ENCODE measurements around the gene KIF17.

The KIF17 gene

GRCh38 chr1:20644416-20644815, 73.4 kb downstream of the KIF17 start:
- Histone ChIP-seq H3K27me3 (ENCODE audit: control insufficient read depth in 2 of 2, insufficient read depth in 2 of 2, low read length in 2 of 2) (no peaks in the 10 kb centered on the region), H3K4me3 (ENCODE audit: low read length in 2 of 2) (no peak overlapping the region), H3K4me1 (ENCODE audit: control insufficient read depth in 2 of 2, insufficient read depth in 2 of 2, low read length in 2 of 2) (no peaks in the 10 kb centered on the region), H3K27ac (ENCODE audit: low read depth in 2 of 2, low read length in 2 of 2) (no peak overlapping the region), H3K9ac (ENCODE audit: low read depth in 1 of 2, low read length in 2 of 2) (no peak overlapping the region), H3K9me3 (ENCODE audit: control insufficient read depth in 2 of 2, low read length in 2 of 2) (no peaks in the 10 kb centered on the region), H3K36me3 (ENCODE audit: control insufficient read depth in 2 of 2, insufficient read depth in 2 of 2, low read length in 2 of 2) (peaks cover 49 to 68% of the 10 kb centered on the region in 2 donors)

- no peaks in the 10 kb centered on the region for H3K9me3 ChIP-seq (ENCODE audit: control insufficient read depth in 2 of 2, low read length in 2 of 2)
- H3K27me3 ChIP-seq (ENCODE audit: control insufficient read depth in 2 of 2, insufficient read depth in 2 of 2, low read length in 2 of 2), result no peaks in the 10 kb centered on the region
- H3K9ac ChIP-seq (ENCODE audit: low read depth in 1 of 2, low read length in 2 of 2), result no peak overlapping the region
- no peaks in the 10 kb centered on the region for H3K4me1 ChIP-seq (ENCODE audit: control insufficient read depth in 2 of 2, insufficient read depth in 2 of 2, low read length in 2 of 2)
- H3K4me3 ChIP-seq (ENCODE audit: low read length in 2 of 2), result no peak overlapping the region
- H3K27ac ChIP-seq (ENCODE audit: low read depth in 2 of 2, low read length in 2 of 2), result no peak overlapping the region
- peaks cover 45 to 67% of the 10 kb centered on the region in 2 donors for H3K36me3 ChIP-seq (ENCODE audit: control insufficient read depth in 2 of 2, insufficient read depth in 2 of 2, low read length in 2 of 2)
These were observed 74.7 kb downstream of the KIF17 start for GRCh38 chr1:20643080-20643479.

- no peak overlapping the region for H3K27ac ChIP-seq (ENCODE audit: low read depth in 2 of 2, low read length in 2 of 2)
- no peak overlapping the region for H3K4me3 ChIP-seq (ENCODE audit: low read length in 2 of 2)
- H3K9me3 ChIP-seq (ENCODE audit: control insufficient read depth in 2 of 2, low read length in 2 of 2), result no peaks in the 10 kb centered on the region
- peaks cover 46 to 72% of the 10 kb centered on the region in 2 donors for H3K36me3 ChIP-seq (ENCODE audit: control insufficient read depth in 2 of 2, insufficient read depth in 2 of 2, low read length in 2 of 2)
- no peaks in the 10 kb centered on the region for H3K4me1 ChIP-seq (ENCODE audit: control insufficient read depth in 2 of 2, insufficient read depth in 2 of 2, low read length in 2 of 2)
- H3K27me3 ChIP-seq (ENCODE audit: control insufficient read depth in 2 of 2, insufficient read depth in 2 of 2, low read length in 2 of 2), result no peaks in the 10 kb centered on the region
- no peak overlapping the region for H3K9ac ChIP-seq (ENCODE audit: low read depth in 1 of 2, low read length in 2 of 2)
These were observed 75.8 kb downstream of the KIF17 start for GRCh38 chr1:20641975-20642374.

GRCh38 chr1:20640183-20640597, 77.6 kb downstream of the KIF17 start:
- H3K9me3 ChIP-seq (ENCODE audit: control insufficient read depth in 2 of 2, low read length in 2 of 2), result no peaks in the 10 kb centered on the region
- no peak overlapping the region for H3K9ac ChIP-seq (ENCODE audit: low read depth in 1 of 2, low read length in 2 of 2)
- H3K4me3 ChIP-seq (ENCODE audit: low read length in 2 of 2), result no peak overlapping the region
- H3K27ac ChIP-seq (ENCODE audit: low read depth in 2 of 2, low read length in 2 of 2), result no peak overlapping the region
- no peaks in the 10 kb centered on the region for H3K27me3 ChIP-seq (ENCODE audit: control insufficient read depth in 2 of 2, insufficient read depth in 2 of 2, low read length in 2 of 2)
- H3K36me3 ChIP-seq (ENCODE audit: control insufficient read depth in 2 of 2, insufficient read depth in 2 of 2, low read length in 2 of 2), result peaks cover 45 to 66% of the 10 kb centered on the region in 2 donors
- H3K4me1 ChIP-seq (ENCODE audit: control insufficient read depth in 2 of 2, insufficient read depth in 2 of 2, low read length in 2 of 2), result no peaks in the 10 kb centered on the region

GRCh38 chr1:20636785-20637347, 80.9 kb downstream of the KIF17 start:
- Histone ChIP-seq H3K4me3 (ENCODE audit: low read length in 2 of 2) (no peak overlapping the region), H3K27me3 (ENCODE audit: control insufficient read depth in 2 of 2, insufficient read depth in 2 of 2, low read length in 2 of 2) (no peaks in the 10 kb centered on the region), H3K27ac (ENCODE audit: low read depth in 2 of 2, low read length in 2 of 2) (no peak overlapping the region), H3K4me1 (ENCODE audit: control insufficient read depth in 2 of 2, insufficient read depth in 2 of 2, low read length in 2 of 2) (peaks cover 16 to 18% of the 10 kb centered on the region in 2 donors), H3K9me3 (ENCODE audit: control insufficient read depth in 2 of 2, low read length in 2 of 2) (no peaks in the 10 kb centered on the region), H3K36me3 (ENCODE audit: control insufficient read depth in 2 of 2, insufficient read depth in 2 of 2, low read length in 2 of 2) (peaks cover 27 to 39% of the 10 kb centered on the region in 2 donors), H3K9ac (ENCODE audit: low read depth in 1 of 2, low read length in 2 of 2) (no peak overlapping the region)

GRCh38 chr1:20634594-20635084, 83.2 kb downstream of the KIF17 start:
- H3K9ac ChIP-seq (ENCODE audit: low read depth in 1 of 2, low read length in 2 of 2), result peak overlapping the region in 1 of 2 donors; percentile 94
- H3K27me3 ChIP-seq (ENCODE audit: control insufficient read depth in 2 of 2, insufficient read depth in 2 of 2, low read length in 2 of 2), result no peaks in the 10 kb centered on the region
- no peaks in the 10 kb centered on the region for H3K9me3 ChIP-seq (ENCODE audit: control insufficient read depth in 2 of 2, low read length in 2 of 2)
- peak overlapping the region; percentile 95 to 97 for H3K27ac ChIP-seq (ENCODE audit: low read depth in 2 of 2, low read length in 2 of 2)
- peaks cover 16 to 18% of the 10 kb centered on the region in 2 donors for H3K4me1 ChIP-seq (ENCODE audit: control insufficient read depth in 2 of 2, insufficient read depth in 2 of 2, low read length in 2 of 2)
- peak overlapping the region; percentile 81 to 85 for H3K4me3 ChIP-seq (ENCODE audit: low read length in 2 of 2)
- H3K36me3 ChIP-seq (ENCODE audit: control insufficient read depth in 2 of 2, insufficient read depth in 2 of 2, low read length in 2 of 2), result peaks cover 18 to 23% of the 10 kb centered on the region in 2 donors

- H3K27ac ChIP-seq (ENCODE audit: low read depth in 2 of 2, low read length in 2 of 2), result peak overlapping the region; percentile 95 to 97
- peaks cover 14 to 18% of the 10 kb centered on the region in 2 donors for H3K36me3 ChIP-seq (ENCODE audit: control insufficient read depth in 2 of 2, insufficient read depth in 2 of 2, low read length in 2 of 2)
- no peaks in the 10 kb centered on the region for H3K27me3 ChIP-seq (ENCODE audit: control insufficient read depth in 2 of 2, insufficient read depth in 2 of 2, low read length in 2 of 2)
These were observed 83.7 kb downstream of the KIF17 start for GRCh38 chr1:20634065-20634593.

GRCh38 chr1:20633190-20634064, 84.4 kb downstream of the KIF17 start, which contains the start of gene PINK1:
TSS of gene PINK1 (plus strand) at chr1:20633458. CDS start at chr1:20633549, 91 bp downstream.
- Histone ChIP-seq H3K27me3 (ENCODE audit: control insufficient read depth in 2 of 2, insufficient read depth in 2 of 2, low read length in 2 of 2) (no peaks in the 10 kb centered on the region), H3K36me3 (ENCODE audit: control insufficient read depth in 2 of 2, insufficient read depth in 2 of 2, low read length in 2 of 2) (peaks cover 10 to 11% of the 10 kb centered on the region in 2 donors), H3K9ac (ENCODE audit: low read depth in 1 of 2, low read length in 2 of 2) (peak within 1 kb of the TSS; percentile 77 to 94), H3K27ac (ENCODE audit: low read depth in 2 of 2, low read length in 2 of 2) (peak within 1 kb of the TSS; percentile 95 to 97), H3K4me3 (ENCODE audit: low read length in 2 of 2) (peak within 1 kb of the TSS; percentile 81 to 85), H3K4me1 (ENCODE audit: control insufficient read depth in 2 of 2, insufficient read depth in 2 of 2, low read length in 2 of 2) (peaks cover 16 to 18% of the 10 kb centered on the region in 2 donors), H3K9me3 (ENCODE audit: control insufficient read depth in 2 of 2, low read length in 2 of 2) (no peaks in the 10 kb centered on the region)

More at GRCh38 chr1:20634065-20634593, 83.7 kb downstream of the KIF17 start:
- Histone ChIP-seq H3K9ac (ENCODE audit: low read depth in 1 of 2, low read length in 2 of 2) (peak overlapping the region; percentile 69 to 94), H3K4me1 (ENCODE audit: control insufficient read depth in 2 of 2, insufficient read depth in 2 of 2, low read length in 2 of 2) (peaks cover 16 to 18% of the 10 kb centered on the region in 2 donors), H3K9me3 (ENCODE audit: control insufficient read depth in 2 of 2, low read length in 2 of 2) (no peaks in the 10 kb centered on the region), H3K4me3 (ENCODE audit: low read length in 2 of 2) (peak overlapping the region; percentile 81 to 85)

GRCh38 chr1:20632386-20632785, 85.4 kb downstream of the KIF17 start:
- Histone ChIP-seq H3K9ac (ENCODE audit: low read depth in 1 of 2, low read length in 2 of 2) (peak overlapping the region in 1 of 2 donors; percentile 24), H3K36me3 (ENCODE audit: control insufficient read depth in 2 of 2, insufficient read depth in 2 of 2, low read length in 2 of 2) (peaks cover 2 to 5% of the 10 kb centered on the region in 2 donors), H3K27me3 (ENCODE audit: control insufficient read depth in 2 of 2, insufficient read depth in 2 of 2, low read length in 2 of 2) (no peaks in the 10 kb centered on the region), H3K9me3 (ENCODE audit: control insufficient read depth in 2 of 2, low read length in 2 of 2) (no peaks in the 10 kb centered on the region), H3K27ac (ENCODE audit: low read depth in 2 of 2, low read length in 2 of 2) (no peak overlapping the region), H3K4me1 (ENCODE audit: control insufficient read depth in 2 of 2, insufficient read depth in 2 of 2, low read length in 2 of 2) (peaks cover 16 to 18% of the 10 kb centered on the region in 2 donors), H3K4me3 (ENCODE audit: low read length in 2 of 2) (no peak overlapping the region)

- H3K4me3 ChIP-seq (ENCODE audit: low read length in 2 of 2), result no peak overlapping the region
- H3K27ac ChIP-seq (ENCODE audit: low read depth in 2 of 2, low read length in 2 of 2), result no peak overlapping the region
- H3K9ac ChIP-seq (ENCODE audit: low read depth in 1 of 2, low read length in 2 of 2), result no peak overlapping the region
- no peaks in the 10 kb centered on the region for H3K36me3 ChIP-seq (ENCODE audit: control insufficient read depth in 2 of 2, insufficient read depth in 2 of 2, low read length in 2 of 2)
- no peaks in the 10 kb centered on the region for H3K9me3 ChIP-seq (ENCODE audit: control insufficient read depth in 2 of 2, low read length in 2 of 2)
- H3K27me3 ChIP-seq (ENCODE audit: control insufficient read depth in 2 of 2, insufficient read depth in 2 of 2, low read length in 2 of 2), result no peaks in the 10 kb centered on the region
- peaks cover 16 to 18% of the 10 kb centered on the region in 2 donors for H3K4me1 ChIP-seq (ENCODE audit: control insufficient read depth in 2 of 2, insufficient read depth in 2 of 2, low read length in 2 of 2)
These were observed 87.1 kb downstream of the KIF17 start for GRCh38 chr1:20630729-20631128.
